ENCODE data around the gene MESP2.

DNA sequence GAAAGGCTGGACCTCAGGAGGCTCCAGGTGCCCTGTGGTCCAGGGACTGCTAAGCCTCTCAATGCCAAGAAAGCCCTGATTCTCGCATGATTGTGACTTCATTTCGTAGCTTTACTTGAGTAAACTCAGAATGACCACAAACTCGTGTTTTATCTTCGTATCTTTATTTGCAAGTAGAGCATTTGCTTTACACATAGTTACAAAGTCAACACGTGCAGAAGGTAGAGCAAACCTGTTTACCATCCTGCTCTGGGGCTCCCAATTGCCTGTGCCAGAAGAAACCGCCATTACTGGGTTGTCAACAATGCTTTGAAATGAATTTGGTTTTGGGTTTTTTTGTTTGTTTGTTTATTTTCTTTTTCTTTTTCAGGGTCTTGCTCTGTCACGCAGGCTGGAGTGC, 19.2 kb upstream of the MESP2 start:
- TF ChIP-seq, protein P1, sequence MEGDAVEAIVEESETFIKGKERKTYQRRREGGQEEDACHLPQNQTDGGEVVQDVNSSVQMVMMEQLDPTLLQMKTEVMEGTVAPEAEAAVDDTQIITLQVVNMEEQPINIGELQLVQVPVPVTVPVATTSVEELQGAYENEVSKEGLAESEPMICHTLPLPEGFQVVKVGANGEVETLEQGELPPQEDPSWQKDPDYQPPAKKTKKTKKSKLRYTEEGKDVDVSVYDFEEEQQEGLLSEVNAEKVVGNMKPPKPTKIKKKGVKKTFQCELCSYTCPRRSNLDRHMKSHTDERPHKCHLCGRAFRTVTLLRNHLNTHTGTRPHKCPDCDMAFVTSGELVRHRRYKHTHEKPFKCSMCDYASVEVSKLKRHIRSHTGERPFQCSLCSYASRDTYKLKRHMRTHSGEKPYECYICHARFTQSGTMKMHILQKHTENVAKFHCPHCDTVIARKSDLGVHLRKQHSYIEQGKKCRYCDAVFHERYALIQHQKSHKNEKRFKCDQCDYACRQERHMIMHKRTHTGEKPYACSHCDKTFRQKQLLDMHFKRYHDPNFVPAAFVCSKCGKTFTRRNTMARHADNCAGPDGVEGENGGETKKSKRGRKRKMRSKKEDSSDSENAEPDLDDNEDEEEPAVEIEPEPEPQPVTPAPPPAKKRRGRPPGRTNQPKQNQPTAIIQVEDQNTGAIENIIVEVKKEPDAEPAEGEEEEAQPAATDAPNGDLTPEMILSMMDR (IDR thresholded peaks at IDR 0.05; ENCODE audit: insufficient read depth, low read length): no peak
- TF ChIP-seq, protein P2, sequence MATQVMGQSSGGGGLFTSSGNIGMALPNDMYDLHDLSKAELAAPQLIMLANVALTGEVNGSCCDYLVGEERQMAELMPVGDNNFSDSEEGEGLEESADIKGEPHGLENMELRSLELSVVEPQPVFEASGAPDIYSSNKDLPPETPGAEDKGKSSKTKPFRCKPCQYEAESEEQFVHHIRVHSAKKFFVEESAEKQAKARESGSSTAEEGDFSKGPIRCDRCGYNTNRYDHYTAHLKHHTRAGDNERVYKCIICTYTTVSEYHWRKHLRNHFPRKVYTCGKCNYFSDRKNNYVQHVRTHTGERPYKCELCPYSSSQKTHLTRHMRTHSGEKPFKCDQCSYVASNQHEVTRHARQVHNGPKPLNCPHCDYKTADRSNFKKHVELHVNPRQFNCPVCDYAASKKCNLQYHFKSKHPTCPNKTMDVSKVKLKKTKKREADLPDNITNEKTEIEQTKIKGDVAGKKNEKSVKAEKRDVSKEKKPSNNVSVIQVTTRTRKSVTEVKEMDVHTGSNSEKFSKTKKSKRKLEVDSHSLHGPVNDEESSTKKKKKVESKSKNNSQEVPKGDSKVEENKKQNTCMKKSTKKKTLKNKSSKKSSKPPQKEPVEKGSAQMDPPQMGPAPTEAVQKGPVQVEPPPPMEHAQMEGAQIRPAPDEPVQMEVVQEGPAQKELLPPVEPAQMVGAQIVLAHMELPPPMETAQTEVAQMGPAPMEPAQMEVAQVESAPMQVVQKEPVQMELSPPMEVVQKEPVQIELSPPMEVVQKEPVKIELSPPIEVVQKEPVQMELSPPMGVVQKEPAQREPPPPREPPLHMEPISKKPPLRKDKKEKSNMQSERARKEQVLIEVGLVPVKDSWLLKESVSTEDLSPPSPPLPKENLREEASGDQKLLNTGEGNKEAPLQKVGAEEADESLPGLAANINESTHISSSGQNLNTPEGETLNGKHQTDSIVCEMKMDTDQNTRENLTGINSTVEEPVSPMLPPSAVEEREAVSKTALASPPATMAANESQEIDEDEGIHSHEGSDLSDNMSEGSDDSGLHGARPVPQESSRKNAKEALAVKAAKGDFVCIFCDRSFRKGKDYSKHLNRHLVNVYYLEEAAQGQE (IDR thresholded peaks at IDR 0.05; ENCODE audit: insufficient replicate concordance, low read depth): no peak
- no peak for TF ChIP-seq GABPA (IDR thresholded peaks at IDR 0.05; ENCODE audit: low read depth)
